HG03520 (cell line): ENCODE data around the gene CCND3.

Source experiments
- ATAC-seq: cut with Tn5 transposase; IDR thresholded peaks from one replicate; pipeline ENCODE4 v1.9.1; 2021; ENCODE audit warnings: mild to moderate bottlenecking, moderate library complexity; ENCODE audit not compliant: unreplicated experiment

CCND3 gene

DNA sequence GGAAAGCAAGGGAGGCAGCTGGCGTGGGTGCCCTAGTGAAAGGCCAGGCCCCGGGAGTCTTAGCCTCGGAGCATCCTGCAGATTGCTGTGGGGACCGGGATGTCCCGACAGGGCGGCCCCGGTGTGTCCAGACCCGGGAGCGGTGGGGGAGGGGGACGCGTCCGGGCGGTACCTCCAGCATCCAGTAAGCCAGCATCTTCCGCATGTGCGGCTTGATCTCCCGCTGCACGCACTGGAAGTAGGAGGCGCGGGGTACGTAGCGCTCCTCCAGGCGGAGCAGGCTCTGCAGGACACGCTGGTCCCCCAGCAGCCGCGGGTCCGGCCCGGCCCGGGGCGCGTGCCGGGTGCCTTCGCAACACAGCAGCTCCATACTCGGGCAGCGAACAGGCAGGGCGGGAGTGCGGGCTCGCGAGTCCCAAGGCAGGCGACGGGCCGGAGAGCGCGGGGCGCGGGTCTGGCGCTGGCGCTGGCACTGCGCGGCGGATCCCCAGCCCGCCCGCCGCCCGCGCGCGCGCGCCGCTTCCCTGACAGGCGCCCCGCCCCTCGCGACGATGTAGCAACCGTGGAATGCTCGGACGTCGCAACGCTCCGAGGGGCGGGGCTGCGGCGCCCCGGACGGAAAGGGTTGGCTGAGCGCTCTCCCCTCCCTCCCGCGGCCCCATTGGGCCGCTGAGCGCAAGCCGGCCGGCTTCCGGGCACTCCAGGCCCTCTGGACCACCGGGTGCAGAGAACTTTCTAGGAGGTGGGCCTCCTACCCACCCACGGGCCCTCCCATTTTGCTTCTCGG is at the start of gene CCND3:
Gene CCND3, minus strand, starts transcription at position 529 of the 787 bp plus-strand sequence. Its CDS starts 159 bp downstream, at position 370.
- peak; percentile 91 for ATAC-seq

- no peak for ATAC-seq
Measured at GRCh38 chr6:41986339-41986738, 44.7 kb upstream of the CCND3 start.

DNA sequence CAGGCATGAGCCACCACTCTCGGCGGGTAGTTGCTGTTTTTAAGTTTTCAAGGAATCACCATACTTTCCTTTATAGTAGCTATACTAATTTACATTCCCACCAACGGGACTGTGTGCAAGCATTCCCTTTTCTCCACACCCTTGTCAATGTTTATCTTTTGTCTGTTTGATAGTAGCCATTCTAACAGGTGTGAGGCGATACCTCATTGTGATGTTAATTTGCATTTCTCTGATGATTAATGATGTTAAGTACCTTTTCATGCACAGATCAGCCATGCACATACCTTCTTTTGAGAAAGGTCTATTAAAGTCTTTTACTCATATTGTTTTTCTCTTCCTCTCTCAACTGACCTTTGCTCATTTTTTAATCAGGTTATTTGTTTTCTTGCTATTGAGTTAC is 43.0 kb upstream of the CCND3 start:
- no peak for ATAC-seq

DNA sequence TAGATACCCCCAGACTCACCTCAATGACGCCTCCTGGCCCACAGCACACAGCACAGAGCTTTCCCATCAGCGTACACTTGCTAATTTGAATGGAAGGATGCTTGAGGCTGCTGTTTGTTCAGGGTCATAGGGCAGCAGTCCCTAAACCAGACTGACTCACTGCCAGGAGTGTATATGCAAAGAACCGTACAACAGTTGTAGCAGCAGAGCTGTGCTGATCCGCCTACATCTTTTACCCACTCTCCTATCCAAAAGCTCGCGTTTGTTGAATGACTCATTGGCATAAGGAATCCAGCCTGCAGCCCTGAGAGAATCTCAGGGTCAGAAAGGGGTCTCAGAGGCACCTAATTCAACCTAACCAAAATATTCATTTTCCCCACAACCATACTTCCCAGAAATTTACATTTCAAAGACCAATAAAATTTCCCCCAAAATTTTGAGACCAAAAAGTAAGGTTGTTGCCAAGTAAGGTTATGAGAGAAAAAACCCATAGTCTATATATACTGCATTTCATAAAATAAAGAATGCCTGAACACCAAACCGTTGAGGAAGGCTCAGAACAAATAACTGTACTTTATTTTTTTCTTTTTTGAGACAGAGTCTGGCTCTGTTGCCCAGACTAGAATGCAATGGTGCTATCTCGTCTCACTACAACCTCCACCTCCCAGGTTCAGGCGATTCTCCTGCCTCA is 35.3 kb upstream of the CCND3 start:
- no peak for ATAC-seq

- ATAC-seq: no peak
Measured at GRCh38 chr6:41975276-41975675, 33.7 kb upstream of the CCND3 start.

DNA sequence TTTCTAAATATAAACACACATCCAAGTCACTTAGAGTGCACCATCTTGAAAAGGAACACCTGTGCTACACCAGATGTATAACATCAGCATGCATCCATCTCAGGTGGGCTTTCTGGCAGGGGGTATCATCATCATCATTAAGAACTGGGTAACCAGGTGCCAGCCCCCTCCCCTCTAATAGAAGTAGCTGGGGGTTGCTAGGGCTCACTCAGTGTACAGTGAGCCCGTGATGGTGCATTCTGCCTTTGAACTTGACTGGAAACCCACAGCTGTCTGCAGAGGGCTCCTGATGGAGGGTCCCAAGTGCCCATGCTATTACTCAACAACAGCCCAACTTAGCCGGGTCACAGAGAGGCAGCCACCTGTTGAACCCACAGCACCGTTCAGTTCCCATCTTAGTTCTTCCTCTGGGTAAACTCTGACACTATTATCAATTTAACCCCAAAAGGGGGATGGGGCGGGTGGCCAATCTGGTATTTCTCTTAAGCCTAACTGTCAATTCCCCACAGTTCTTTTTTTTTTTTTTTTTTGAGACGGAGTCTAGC is 32.7 kb upstream of the CCND3 start:
- no peak for ATAC-seq

DNA sequence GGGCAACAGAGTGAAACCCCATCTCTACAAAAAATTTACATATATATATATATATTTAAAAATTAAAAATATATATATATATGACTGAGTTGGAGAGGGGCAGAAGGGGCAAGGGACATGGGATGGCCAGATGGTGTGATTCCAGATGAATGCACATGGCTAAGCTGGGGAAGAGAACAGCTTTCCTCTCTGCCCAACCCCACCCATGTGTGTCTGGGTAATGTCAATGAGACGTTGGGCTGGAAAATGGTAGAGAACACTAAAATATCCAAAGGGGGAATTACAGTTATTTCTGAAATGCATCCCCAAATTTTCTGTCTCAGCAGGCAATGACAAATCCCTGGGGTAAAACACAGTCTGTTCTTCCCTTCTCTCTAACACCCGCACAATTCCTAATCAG is 31.2 kb upstream of the CCND3 start:
- ATAC-seq: no peak

- ATAC-seq: no peak
Measured at GRCh38 chr6:41970436-41970846, 28.8 kb upstream of the CCND3 start.

DNA sequence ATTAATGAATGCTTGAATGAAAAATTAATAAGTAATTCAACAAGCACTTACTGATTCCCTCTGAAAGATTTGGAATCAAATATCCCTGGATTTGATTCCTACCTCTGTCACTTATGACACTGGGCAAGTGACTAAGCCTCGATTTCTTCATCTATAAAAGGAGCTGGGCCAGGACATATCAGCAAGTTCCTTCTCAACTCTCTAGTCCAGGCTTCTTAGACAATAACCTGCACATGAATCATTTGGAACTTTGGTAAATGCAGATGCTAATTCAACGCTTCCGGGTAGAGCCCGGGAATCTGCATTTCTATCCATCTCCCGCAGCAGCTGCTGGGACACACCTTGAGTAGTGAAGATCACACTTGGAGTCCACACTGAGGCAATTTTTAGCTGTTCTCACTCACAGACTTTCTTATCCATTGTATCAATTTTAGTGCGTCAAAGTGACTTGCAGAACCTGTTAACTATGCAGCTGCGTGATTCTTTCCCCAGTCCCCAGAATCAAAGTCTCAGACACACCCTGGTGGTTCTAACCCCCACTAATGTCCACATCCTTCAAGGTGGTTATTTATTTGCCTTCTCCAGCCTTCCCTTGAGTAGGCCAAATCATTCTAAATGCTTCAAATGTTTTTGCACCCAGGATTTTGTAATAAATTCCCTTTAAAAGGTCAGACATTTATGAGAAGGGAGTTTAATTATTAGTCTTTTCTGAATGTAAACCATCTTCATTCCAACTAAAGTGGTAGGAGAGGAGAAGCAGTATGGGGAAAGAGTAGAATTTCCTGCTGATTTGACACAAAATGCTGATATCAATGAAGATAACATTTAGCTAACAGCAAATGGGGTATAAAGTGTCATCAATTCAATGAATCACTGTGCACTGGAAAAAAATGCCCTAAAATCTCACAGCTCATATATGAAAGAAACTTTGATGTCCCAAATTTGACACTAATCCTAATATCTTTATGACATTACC is 26.0 kb upstream of the CCND3 start:
- no peak for ATAC-seq

GRCh38 chr6:41966961-41967311 is 25.3 kb upstream of the CCND3 start:
- no peak for ATAC-seq

DNA sequence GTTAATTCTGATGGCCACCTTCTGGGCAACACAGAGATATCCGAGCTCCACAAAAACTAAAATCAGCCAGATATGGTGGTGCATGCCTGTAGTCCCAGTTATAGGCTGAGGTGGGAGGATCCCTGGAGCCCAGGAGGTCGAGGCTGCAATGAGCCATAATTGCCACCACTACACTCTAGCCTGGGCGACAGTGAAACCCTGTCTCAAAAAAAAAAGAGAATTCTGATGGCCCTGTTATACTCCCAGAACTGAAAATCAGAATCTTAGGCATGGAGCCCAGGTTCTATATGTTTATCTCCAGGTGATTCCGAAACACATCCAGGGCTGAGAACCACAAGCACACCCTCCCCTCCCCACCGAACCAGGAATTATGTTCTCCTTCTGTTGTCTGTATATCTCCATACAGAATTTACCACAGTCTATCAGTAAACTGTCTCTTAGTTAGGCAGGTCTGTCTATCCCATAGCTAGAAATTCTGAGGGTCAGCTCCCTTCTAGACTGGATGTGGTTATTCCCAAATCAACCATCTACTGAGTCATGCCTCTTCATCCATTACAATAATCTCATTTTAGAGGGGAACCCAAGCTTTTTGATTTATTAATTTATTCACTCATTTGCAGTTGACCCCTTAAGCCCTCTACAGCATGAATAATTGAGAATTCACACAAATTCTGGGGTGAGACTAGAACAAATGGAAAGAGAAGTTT is 24.8 kb upstream of the CCND3 start:
- no peak for ATAC-seq

GRCh38 chr6:41965429-41966213 is 24.0 kb upstream of the CCND3 start:
- no peak for ATAC-seq

DNA sequence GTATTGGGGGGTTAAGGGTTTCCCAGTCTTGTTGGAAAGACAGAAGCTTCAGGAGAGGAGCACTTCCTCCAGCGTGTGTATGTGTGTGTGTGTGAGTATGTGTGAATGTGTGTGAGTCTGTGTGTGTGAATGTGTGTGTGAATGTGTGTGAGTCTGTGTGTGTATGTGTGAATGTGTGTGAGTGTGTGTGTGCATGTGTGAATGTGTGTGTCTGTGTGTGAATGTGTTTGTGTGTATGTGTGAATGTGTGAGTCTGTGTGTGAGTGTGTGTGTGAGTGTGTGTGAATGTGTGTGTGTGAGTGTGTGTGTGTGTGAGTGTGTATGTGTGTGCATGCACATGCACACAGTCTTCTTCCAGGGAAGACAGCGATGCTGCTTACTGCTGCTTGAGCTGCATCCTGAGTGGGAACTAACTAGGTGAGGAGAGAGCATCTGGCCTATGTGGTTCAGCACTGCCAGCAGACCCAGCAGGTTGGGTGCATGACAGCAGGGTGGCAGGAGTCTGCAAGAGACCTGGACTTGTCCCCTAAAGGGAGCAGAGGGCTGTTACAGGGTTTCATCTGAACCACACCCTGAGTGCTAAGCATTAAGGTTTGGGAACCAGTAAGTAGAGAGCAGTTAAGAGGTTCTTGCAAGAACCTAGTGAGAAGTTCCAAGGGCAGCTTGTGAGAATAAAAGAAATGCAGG is 22.7 kb upstream of the CCND3 start:
- ATAC-seq: no peak

DNA sequence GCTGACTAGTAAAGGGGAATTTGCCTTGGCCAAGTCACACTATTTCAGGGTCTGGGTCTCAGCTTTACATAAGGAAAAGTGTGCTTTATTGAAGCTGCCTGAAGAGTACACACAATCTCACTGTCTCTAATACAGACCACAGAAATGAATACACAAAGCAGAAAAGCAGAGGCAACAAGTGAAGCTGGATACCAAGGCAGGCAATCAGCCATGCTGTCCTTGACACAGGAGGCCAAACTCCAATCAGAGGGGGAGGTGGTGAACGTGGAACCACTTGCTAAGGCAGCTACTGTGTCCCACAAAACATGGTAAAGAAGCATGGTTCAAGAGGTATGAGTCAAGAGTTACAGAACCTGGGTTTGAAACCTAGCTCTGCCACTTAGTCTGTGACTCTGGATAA is 21.8 kb upstream of the CCND3 start:
- no peak for ATAC-seq

- ATAC-seq: no peak
Measured at GRCh38 chr6:41960028-41960427, 18.4 kb upstream of the CCND3 start.

DNA sequence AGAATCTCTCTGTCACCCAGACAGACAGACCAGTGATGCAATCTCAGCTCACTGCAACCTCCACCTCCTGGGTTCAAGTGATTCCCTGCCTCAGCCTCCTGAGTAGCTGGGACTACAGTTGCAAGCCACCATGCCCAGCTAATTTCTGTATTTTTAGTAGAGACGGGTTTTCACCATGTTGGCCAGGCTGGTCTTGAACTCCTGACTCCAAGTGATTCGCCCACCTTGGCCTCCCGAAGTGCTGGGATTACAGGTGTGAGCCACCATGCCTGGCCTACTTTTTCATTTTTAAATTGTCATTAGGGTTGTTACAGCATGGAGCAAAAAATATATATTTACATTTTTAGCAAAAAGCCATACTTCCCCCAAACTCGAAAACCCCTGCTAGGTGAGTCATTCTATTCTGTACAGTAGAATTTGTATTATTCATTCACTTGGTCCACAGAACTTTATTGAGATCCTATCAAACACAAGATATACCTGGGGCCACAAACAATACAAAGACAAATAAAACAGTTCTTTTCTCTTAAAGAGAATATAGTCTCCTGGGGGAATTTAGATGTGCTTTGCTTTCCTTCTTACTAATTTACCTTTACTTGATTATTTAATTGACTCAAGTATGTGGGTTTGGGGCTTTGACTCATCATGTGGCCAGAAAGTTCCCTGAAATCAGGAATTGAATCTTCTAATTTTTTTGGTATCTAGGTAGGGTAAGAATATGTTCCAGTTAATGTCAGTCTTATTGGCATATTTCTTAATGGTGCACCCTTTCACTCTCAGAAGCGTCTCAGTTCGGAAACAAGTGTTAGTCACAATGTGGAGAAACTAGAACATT is 16.6 kb upstream of the CCND3 start:
- no peak for ATAC-seq

- no peak for ATAC-seq
Measured at GRCh38 chr6:41957117-41957516, 15.5 kb upstream of the CCND3 start.

- no peak for ATAC-seq
Measured at GRCh38 chr6:41955412-41955811, 13.8 kb upstream of the CCND3 start.
